Neutrophil (primary cell): ENCODE results near the gene KRTAP12-1.

Experiments used
- H3K27ac ChIP-seq: fragments of 200-600 bp; sonication (generic); 2 replicates; pipeline ENCODE4 v1.5.1; 2016; ENCODE audit warnings: mild to moderate bottlenecking, moderate library complexity
- H3K27me3 ChIP-seq: fragments of 200-600 bp; sonication (generic); 2 replicates; pipeline ENCODE4 v1.6.0; 2016; ENCODE audit warnings: mild to moderate bottlenecking
- H3K36me3 ChIP-seq: fragments of 200-600 bp; sonication (generic); 2 replicates; pipeline ENCODE4 v1.5.1; 2017
- H3K4me1 ChIP-seq, 2 experiments: fragments of 200-600 bp in 1 of 2; sonication (generic) in 1 of 2; 1 replicate in 1 of 2; 2 replicates in 1 of 2; pipeline versions ENCODE4 v1.5.1 to v1.6.1; 2013 to 2016; ENCODE audit warnings: low read depth in 1 of 2, low read length in 1 of 2, mild to moderate bottlenecking in 1 of 2, moderate library complexity in 1 of 2; ENCODE audit not compliant: control insufficient read depth in 1 of 2, insufficient read depth in 1 of 2
- H3K4me3 ChIP-seq, 2 experiments: fragments of 200-600 bp in 1 of 2; sonication (generic) in 1 of 2; 1 replicate in 1 of 2; 2 replicates in 1 of 2; pipeline ENCODE4 v1.5.1; 2013 to 2016; ENCODE audit warnings: low read depth in 1 of 2, low read length in 1 of 2, mild to moderate bottlenecking in 1 of 2, moderate library complexity in 1 of 2
- H3K9me3 ChIP-seq: fragments of 200-600 bp; sonication (generic); 2 replicates; pipeline ENCODE4 v1.5.1; 2016
- TF ChIP-seq, protein P1 (sequence below): fragments of 200-600 bp; sonication (generic); IDR thresholded peaks from 2 replicates; pipeline ENCODE4 v1.5.1; 2016; ENCODE audit warnings: antibody characterized with exemption

Gene KRTAP12-1

GRCh38 chr21:44654576-44655175 is 27.3 kb downstream of the KRTAP12-1 start, which contains the start of gene KRTAP12-4:
TSS of gene KRTAP12-4 (minus strand) at chr21:44654659. CDS start at chr21:44654614, 45 bp downstream.
- Histone ChIP-seq H3K4me1 (peaks cover 10 to 11% of the 10 kb centered on the region in 2 experiments), H3K9me3 (peaks cover 3% of the 10 kb centered on the region), H3K27me3 (no peaks in the 10 kb centered on the region), H3K4me3 (no peak within 1 kb of the TSS), H3K36me3 (no peaks in the 10 kb centered on the region), H3K27ac (no peak within 1 kb of the TSS)
- TF ChIP-seq, protein P1, sequence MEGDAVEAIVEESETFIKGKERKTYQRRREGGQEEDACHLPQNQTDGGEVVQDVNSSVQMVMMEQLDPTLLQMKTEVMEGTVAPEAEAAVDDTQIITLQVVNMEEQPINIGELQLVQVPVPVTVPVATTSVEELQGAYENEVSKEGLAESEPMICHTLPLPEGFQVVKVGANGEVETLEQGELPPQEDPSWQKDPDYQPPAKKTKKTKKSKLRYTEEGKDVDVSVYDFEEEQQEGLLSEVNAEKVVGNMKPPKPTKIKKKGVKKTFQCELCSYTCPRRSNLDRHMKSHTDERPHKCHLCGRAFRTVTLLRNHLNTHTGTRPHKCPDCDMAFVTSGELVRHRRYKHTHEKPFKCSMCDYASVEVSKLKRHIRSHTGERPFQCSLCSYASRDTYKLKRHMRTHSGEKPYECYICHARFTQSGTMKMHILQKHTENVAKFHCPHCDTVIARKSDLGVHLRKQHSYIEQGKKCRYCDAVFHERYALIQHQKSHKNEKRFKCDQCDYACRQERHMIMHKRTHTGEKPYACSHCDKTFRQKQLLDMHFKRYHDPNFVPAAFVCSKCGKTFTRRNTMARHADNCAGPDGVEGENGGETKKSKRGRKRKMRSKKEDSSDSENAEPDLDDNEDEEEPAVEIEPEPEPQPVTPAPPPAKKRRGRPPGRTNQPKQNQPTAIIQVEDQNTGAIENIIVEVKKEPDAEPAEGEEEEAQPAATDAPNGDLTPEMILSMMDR: no peak

- peaks cover 3% of the 10 kb centered on the region for H3K9me3 ChIP-seq
- H3K4me1 ChIP-seq: peaks cover 8 to 11% of the 10 kb centered on the region in 2 experiments
- H3K27me3 ChIP-seq: no peaks in the 10 kb centered on the region
- no peak overlapping the region for H3K27ac ChIP-seq
- H3K36me3 ChIP-seq: no peaks in the 10 kb centered on the region
- TF ChIP-seq, protein P1: no peak
- no peak overlapping the region for H3K4me3 ChIP-seq
Observed at GRCh38 chr21:44653656-44654575, 28.0 kb downstream of the KRTAP12-1 start.

DNA sequence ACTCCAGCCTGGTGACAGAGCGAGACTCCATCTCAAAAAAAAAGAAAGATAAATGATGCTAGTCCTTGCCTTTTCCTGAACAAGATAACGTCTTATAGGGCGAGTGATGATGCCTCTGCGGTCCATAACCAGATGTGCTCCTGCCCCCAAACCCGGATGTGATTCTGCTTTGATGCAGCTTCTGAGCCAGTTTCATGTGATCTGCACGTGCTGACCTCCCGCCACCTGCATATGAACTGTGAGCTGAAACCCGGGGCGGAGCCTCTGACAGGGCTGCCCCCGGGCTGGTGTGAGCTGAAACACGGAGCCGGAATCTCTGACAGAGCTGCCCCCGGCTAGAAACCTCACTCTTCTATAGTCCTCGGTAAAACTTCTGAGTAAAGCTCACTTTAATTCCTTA is 28.8 kb downstream of the KRTAP12-1 start:
- no peaks in the 10 kb centered on the region for H3K36me3 ChIP-seq
- no peaks in the 10 kb centered on the region for H3K27me3 ChIP-seq
- H3K4me3 ChIP-seq: no peak overlapping the region
- H3K9me3 ChIP-seq: peaks cover 3% of the 10 kb centered on the region
- H3K4me1 ChIP-seq: peaks cover 0 to 5% of the 10 kb centered on the region in 2 experiments
- H3K27ac ChIP-seq: no peak overlapping the region
- TF ChIP-seq, protein P1: no peak

- H3K4me1 ChIP-seq: no peaks in the 10 kb centered on the region
- peaks cover 17% of the 10 kb centered on the region for H3K27me3 ChIP-seq
- no peak overlapping the region for H3K4me3 ChIP-seq
- no peaks in the 10 kb centered on the region for H3K36me3 ChIP-seq
- no peaks in the 10 kb centered on the region for H3K9me3 ChIP-seq
- TF ChIP-seq, protein P1: no peak
- H3K27ac ChIP-seq: no peak overlapping the region
Observed at GRCh38 chr21:44650973-44651675, 30.8 kb downstream of the KRTAP12-1 start.

DNA sequence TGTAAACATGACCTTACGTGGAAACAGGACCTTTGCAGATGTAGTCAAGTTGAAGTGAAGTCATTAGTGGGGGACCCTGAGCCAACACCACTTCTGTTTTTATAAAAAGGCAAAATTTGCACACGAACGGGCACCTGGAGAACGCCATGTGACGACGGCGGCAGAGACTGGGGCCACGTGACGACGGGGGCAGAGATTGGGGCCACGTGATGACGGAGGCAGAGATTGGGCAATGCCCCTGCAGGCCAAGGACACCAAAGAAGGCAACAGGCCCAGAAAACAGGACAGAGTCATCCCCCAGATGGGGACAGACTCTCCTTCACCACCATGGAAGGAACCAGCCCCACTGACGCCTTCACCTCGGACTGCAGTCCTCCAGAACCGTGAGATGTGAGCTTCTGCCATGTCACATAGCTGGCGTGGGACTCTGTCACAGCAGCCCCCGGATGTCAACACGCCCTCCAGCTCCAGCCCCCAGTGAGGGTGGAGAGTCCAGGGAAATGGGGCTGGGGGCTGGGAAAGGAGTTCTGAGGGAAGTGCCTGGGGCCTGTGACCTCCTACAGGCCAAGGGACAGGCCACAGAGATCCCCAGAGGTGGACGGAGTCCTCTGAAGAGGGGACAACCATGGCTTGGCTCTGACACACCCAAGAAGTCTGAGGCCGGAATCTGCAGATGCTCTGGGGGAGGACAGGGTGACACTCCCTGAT is 31.5 kb downstream of the KRTAP12-1 start:
- H3K4me3 ChIP-seq: no peak overlapping the region
- H3K36me3 ChIP-seq: no peaks in the 10 kb centered on the region
- peaks cover 17% of the 10 kb centered on the region for H3K27me3 ChIP-seq
- no peaks in the 10 kb centered on the region for H3K9me3 ChIP-seq
- H3K4me1 ChIP-seq: no peaks in the 10 kb centered on the region
- no peak overlapping the region for H3K27ac ChIP-seq
- TF ChIP-seq, protein P1: no peak
